Psoas muscle (tissue), 8 donors: ENCODE data around the gene TAS2R9. TPM values are rescaled to one million over a fixed set of nuclear protein-coding genes. Genes with fewer than 3 reads are reported as not detected.

ENCODE experiments used
- ATAC-seq, 4 donors: fragments of 200-7000 bp; cut with Tn5 transposase; one replicate each; pipeline ENCODE4 v1.9.1; 2020; ENCODE audit warnings: moderate library complexity in 3 of 4, mild to moderate bottlenecking in 2 of 4
- DNase-seq, 2 donors: peaks; one replicate each; pipeline ENCODE4 v3.0.0-alpha.2; 2020
- H3K27ac ChIP-seq: fragments of 200-600 bp; one replicate; pipeline ENCODE4 v1.8.0; 2022
- H3K27me3 ChIP-seq, 3 donors: fragments of 200-600 bp in 1 of 3; one replicate each; pipeline versions ENCODE4 v1.6.1 to v1.8.0; 2013 to 2022; ENCODE audit warnings: low read length in 2 of 3, mild to moderate bottlenecking in 2 of 3, moderate library complexity in 1 of 3; ENCODE audit not compliant: insufficient read depth in 3 of 3
- H3K36me3 ChIP-seq, 2 donors: fragments of 200-600 bp in 1 of 2; one replicate each; pipeline versions ENCODE4 v1.6.1 to v1.8.0; 2013 to 2022; ENCODE audit warnings: low read depth in 1 of 2, mild to moderate bottlenecking in 1 of 2, moderate library complexity in 1 of 2; ENCODE audit not compliant: insufficient read depth in 1 of 2
- H3K4me1 ChIP-seq: fragments of 200-600 bp; one replicate; pipeline ENCODE4 v1.8.0; 2022
- H3K4me3 ChIP-seq: fragments of 200-600 bp; one replicate; pipeline ENCODE4 v1.8.0; 2022; ENCODE audit warnings: mild to moderate bottlenecking
- H3K9me3 ChIP-seq: fragments of 200-600 bp; one replicate; pipeline ENCODE4 v1.8.0; 2022
- CTCF ChIP-seq: fragments of 200-600 bp; IDR thresholded peaks from one replicate; pipeline ENCODE4 v1.8.0; 2022; ENCODE audit warnings: antibody characterized with exemption
- WGBS, 3 donors: extraction: QIAGEN DNeasy Blood & Tissue Kit; methylation state at CpG; one replicate each; pipeline versions ENCODE4 v1.1.6 to v1.1.7; 2013; 5-methylcytosine and 5-hydroxymethylcytosine counted together
- intact Hi-C, 2 donors: fragments of 100-400 bp; cut with DNase I; formaldehyde crosslinking; loops; one replicate each; pipeline versions ENCODE4 v1.11.0 to v1.14.2; 2022
- long read RNA-seq, 2 donors: library from polyadenylated mRNA; unstranded; transcript quantifications; one replicate each; pipeline ENCODE4 v2.0.0, GENCODE V29; 2021
- polyA plus RNA-seq, 3 donors: library from polyadenylated mRNA; stranded (reverse); fragments of 200-250 nt; gene quantifications; one replicate each; pipeline ENCODE4 v1.2.3, GENCODE V29; 2013
- total RNA-seq, 4 donors: library from RNA; stranded (reverse); fragmentation: NEBNext Ultra II Directional in 2 of 4; extraction: Animal tissue kit (Norgen Biotek cat#: 25700) in 2 of 4; gene quantifications; one replicate each; pipeline versions ENCODE4 v1.2.1 to v1.2.4, GENCODE V29; 2021 to 2023
- donor health status: healthy with polysubstance abuse.
- donor health status: DM: no; HTN: no; CAD: no; lungs with moderate emphysema.
- donor health status: Bipolar disorder and iron deficiency.
- donor health status: healthy.
- donor health status: DM: yes; HTN: yes; CAD: no.
- donor health status: DM: no; HTN: no; CAD: no.
- donor health status: DM: no; HTN: no; CAD: no.
- donor health status: DM: yes; HTN: yes; CAD: no.

TAS2R9 gene
- not detected for total RNA-seq
- not detected for polyA plus RNA-seq
- long read RNA-seq, donor 1: 0 reads
- long read RNA-seq, donor 2: 0 reads

- ATAC-seq: no peak
- no peak for DNase-seq
- TF ChIP-seq CTCF: no peak
- peaks cover under 1% of the 10 kb centered on the region for H3K9me3 ChIP-seq
- intact Hi-C loops: no loop called here
- no peaks in the 10 kb centered on the region for H3K4me1 ChIP-seq
- no peak within 1 kb of the TSS for H3K4me3 ChIP-seq
- peaks cover 0 to 2% (median 0%) of the 10 kb centered on the region in 3 donors for H3K27me3 ChIP-seq
- H3K36me3 ChIP-seq: no peaks in the 10 kb centered on the region
- H3K27ac ChIP-seq: no peak within 1 kb of the TSS
These were observed at the start of gene TAS2R9 for GRCh38 chr12:10810068-10810467. TSS of gene TAS2R9 (minus strand) at chr12:10810168. CDS start at chr12:10810075, 93 bp downstream.

DNA sequence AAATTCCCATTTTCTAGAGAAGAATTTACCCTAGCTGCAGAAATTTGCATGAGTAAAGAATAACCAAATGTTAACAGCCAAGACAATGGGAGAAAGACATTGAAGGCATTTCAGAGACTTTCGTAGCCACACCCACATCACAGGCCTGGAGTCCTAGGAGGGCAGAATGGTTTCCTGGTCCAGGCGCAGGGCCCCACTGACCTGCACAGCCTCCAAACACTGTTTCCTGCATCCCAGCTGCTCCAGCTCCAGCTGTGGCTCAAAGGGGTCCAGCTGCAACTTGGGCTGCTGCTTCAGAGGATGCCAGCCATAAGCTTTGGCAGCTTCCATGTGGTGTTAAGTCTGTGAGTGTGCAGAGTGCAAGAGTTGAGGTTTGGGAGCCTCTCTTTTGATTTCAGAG lies 45.8 kb upstream of the TAS2R9 start:
- no peak for DNase-seq
- WGBS, 3 donors: 98 to 100% (median 98%) methylated on average over 2 of the region's 2 CpGs
- Histone ChIP-seq H3K4me1 (no peaks in the 10 kb centered on the region), H3K27ac (no peak overlapping the region), H3K27me3 (no peaks in the 10 kb centered on the region), H3K9me3 (no peaks in the 10 kb centered on the region), H3K36me3 (no peaks in the 10 kb centered on the region), H3K4me3 (no peak overlapping the region)
- no peak for ATAC-seq
- no peak for TF ChIP-seq CTCF
- intact Hi-C loops: loop anchor here in 1 of 2 donors (10.0 kb wide), 1 partner anchor 339 kb away; no protein-coding TSS in a partner anchor

DNA sequence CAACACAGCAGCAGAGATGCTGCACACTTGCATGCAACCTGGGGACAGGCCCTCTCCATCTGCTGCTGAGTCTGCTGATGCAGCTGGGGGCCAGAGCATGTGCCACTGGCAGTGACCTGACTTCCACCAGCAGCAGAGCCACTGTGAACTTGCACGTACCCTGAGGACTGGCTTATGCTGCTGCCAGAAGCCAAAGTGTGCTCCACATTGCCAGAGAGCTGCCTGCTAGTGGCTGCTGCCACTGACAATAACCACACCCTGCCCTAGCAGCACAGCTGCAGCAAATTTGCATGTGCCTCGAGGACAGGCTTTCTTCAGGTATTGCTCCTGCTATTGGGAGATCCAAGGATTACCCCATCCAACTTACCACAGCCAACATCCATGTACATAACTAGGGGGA lies 43.8 kb upstream of the TAS2R9 start:
- Histone ChIP-seq H3K27me3 (no peaks in the 10 kb centered on the region), H3K36me3 (no peaks in the 10 kb centered on the region), H3K9me3 (no peaks in the 10 kb centered on the region), H3K4me1 (no peaks in the 10 kb centered on the region), H3K27ac (no peak overlapping the region), H3K4me3 (no peak overlapping the region)
- intact Hi-C loops: loop anchor here in 1 of 2 donors (10.0 kb wide), 1 partner anchor 341 kb away; no protein-coding TSS in a partner anchor
- no peak for DNase-seq
- 48 to 76% (median 62%) methylated on average over 2 of the region's 2 CpGs for WGBS, 3 donors
- no peak for ATAC-seq
- no peak for TF ChIP-seq CTCF

DNA sequence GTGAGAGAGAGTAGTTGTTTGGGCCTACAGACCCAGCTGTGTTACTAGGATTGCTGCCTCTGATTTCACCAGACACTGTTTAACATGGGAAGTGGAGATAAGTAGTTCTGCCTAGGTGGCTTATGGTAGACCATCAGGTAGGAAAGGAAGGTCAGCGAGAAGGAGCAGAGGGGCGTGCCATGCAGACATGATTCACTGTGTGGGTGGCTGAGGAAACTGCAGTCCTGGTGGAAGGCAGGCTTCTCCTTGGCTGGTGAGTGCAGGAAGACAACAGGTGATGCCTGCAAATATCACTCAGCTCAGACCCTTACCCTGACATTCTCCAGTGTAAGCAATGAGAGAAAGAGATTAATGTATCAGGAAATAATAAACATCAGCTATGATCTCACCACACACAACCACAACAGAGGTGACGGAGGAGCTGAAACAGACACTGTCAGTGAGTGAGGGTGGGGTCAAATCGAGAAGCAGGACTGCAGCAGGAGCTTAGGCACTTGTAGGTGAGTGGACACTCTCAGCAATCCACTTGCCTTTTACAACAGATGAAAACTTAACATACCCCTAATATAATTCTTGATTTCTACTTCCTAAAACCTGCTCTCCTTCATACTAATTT lies 41.4 kb upstream of the TAS2R9 start:
- Histone ChIP-seq H3K4me1 (no peaks in the 10 kb centered on the region), H3K4me3 (no peak overlapping the region), H3K27me3 (no peaks in the 10 kb centered on the region), H3K9me3 (no peaks in the 10 kb centered on the region), H3K27ac (no peak overlapping the region), H3K36me3 (peaks cover 0 to 13% of the 10 kb centered on the region in 2 donors)
- no peak for TF ChIP-seq CTCF
- WGBS, 3 donors: 92 to 96% (median 95%) methylated on average over 4 of the region's 4 CpGs
- intact Hi-C loops: loop anchor here in 1 of 2 donors (10.0 kb wide), 1 partner anchor 343 kb away; no protein-coding TSS in a partner anchor
- ATAC-seq (no peak), DNase-seq (no peak)
